NCI-H82 treated with DMSO at 0.1 percent for 48 hours (cell line): Measurements from ENCODE around the gene CYBRD1.

Experiments
- DNase-seq: peaks from one replicate; lab custom pipeline; 2025; ENCODE audit not compliant: unreplicated experiment; lab: John Stamatoyannopoulos, UW

The CYBRD1 gene

DNA sequence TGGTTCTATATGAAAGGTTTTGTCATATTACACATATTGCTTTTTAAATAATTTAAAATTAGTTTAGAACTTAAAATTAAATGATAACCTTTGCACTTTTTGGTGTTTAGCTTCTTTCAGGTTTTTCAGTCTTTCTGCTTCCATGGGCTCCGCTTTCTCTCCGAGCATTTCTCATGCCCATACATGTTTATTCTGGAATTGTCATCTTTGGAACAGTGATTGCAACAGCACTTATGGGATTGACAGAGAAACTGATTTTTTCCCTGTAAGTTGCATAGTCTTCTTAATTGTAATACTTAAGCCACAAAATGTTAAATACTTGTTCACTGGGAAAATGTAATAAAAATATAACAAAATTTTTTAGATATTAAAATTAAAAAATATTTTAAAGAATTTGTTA, 31.0 kb downstream of the CYBRD1 start:
- DNase-seq = no peak

- DNase-seq = no peak
Observed at GRCh38 chr2:171553858-171554257, 31.6 kb downstream of the CYBRD1 start.

- DNase-seq = no peak
Observed at GRCh38 chr2:171554991-171555615, 32.8 kb downstream of the CYBRD1 start.

- DNase-seq = no peak
Observed at GRCh38 chr2:171557363-171557762, 35.1 kb downstream of the CYBRD1 start.

DNA sequence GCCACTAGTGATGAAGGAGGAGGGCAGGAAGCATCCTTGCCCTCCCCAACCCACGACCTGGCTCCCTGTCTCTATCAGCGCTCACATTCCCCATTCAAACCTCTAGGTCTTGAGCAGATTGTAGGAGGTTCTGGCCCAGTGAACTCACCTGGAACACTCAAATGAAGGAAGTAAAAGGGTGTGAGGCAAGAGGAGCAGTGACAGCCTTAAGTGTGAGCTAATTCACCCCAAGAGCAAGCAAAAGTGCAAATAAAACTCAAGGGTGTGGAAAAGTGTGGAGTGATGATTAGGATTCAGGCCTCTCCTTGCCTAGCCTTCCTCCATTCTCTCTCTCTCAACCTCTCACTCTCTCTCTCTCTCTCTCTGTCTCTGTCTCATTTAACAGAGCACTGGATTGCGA, 41.0 kb downstream of the CYBRD1 start:
- no peak for DNase-seq

GRCh38 chr2:171564463-171564862, 42.2 kb downstream of the CYBRD1 start:
- no peak for DNase-seq

GRCh38 chr2:171566057-171566456, 43.8 kb downstream of the CYBRD1 start:
- DNase-seq = no peak

- DNase-seq = no peak
Observed at GRCh38 chr2:171566753-171567152, 44.5 kb downstream of the CYBRD1 start.

GRCh38 chr2:171568089-171568488, 45.8 kb downstream of the CYBRD1 start:
- DNase-seq = no peak

DNA sequence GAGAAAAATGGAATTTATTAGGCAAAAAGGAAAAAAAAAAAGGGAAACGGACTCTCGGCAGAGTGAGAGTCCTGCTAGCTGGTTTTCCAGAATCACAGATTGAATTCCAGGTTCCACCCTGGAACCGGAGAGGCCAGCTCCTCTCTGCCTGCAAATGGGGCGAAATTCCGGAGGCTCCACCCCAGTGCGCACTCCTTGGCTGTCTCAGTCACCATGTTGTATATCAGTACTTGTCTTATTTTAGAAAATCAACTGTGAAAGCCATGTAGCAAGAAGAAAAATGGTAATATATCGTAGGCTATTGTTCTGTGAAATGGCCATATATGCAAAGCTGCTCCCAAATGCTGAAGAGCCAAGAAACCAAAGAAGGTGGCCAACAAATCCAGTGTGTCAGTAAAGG, 49.4 kb downstream of the CYBRD1 start:
- no peak for DNase-seq

GRCh38 chr2:171574149-171574795, 52.0 kb downstream of the CYBRD1 start:
- peak; percentile 17 for DNase-seq

DNA sequence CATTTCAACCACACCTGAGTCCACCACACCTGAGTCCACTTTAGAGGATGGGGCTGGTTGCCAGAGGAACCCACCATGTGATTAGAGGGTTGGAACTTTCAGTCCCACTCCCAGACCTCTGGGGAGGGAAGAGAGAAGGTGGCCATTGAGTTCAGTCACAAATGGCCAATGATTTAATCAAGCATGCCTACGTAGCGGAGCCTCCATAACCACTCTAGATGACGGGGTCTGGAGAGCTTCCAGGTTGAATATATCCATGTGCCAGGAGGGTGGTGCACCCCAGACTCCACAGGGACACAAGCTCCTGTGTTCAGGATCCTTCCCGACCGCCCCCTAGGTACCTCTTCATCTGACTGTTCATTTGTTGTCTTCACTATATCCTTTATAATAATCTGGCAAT, 53.3 kb downstream of the CYBRD1 start:
- DNase-seq = no peak

- no peak for DNase-seq
Observed at GRCh38 chr2:171578127-171578803, 56.0 kb downstream of the CYBRD1 start.

DNA sequence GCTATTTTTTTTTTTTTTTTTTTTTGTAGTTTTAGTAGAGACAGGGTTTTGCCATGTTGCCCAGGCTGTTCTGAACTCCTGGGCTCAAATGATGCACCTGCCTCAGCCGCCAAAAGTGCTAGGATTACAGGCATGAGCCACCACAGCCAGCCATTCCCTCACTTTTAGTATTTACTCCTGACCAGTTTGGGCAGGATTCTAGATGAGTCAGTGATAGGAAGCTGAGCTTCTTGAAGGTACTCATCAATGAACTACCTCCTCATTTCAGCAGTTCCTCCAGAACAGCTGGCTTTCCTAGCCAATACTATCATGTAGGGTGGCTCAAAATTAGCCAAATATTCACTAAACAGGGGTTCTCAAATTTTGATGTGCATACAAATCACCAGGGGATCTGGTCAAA, 57.2 kb downstream of the CYBRD1 start:
- no peak for DNase-seq

GRCh38 chr2:171583566-171583965, 61.3 kb downstream of the CYBRD1 start:
- DNase-seq = no peak

- no peak for DNase-seq
Observed at GRCh38 chr2:171584001-171584400, 61.7 kb downstream of the CYBRD1 start.

DNA sequence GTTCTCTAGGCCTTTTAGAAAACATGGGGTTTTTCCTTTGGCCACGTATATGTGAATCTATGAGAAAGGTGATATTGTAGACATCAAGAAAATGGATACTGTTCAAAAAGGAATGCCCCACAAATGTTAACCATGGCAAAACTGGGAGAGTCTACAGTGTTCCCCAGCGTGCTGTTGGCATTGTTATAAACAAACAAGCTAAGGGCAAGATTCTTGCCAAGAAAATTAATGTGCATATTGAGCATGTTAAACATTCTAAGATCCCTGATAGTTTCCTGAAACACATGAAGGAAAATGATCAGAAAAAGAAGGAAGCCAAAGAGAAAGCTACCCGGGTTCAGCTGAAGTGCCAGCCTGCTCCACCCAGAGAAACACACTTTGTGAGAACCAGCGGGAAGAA, 64.9 kb downstream of the CYBRD1 start:
- DNase-seq = no peak

DNA sequence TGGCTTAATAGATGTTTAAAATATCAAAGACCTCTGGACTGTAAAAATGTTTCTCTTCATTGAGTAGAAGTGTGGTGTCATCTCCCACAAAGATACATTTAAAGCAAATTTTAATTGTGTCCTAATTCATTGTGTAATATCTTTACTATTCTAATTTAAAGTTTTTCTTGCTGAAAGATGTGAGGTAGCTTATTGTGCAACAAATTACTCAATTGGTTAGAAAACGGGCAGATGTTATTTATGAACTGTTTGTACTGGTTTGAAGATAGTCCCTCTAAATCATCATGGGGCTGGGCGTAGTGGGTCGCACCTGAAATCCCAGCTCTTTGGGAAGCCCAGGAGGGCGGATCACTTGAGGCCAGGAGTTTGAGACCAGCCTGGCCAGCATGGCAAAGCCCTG, 65.3 kb downstream of the CYBRD1 start:
- DNase-seq = no peak

DNA sequence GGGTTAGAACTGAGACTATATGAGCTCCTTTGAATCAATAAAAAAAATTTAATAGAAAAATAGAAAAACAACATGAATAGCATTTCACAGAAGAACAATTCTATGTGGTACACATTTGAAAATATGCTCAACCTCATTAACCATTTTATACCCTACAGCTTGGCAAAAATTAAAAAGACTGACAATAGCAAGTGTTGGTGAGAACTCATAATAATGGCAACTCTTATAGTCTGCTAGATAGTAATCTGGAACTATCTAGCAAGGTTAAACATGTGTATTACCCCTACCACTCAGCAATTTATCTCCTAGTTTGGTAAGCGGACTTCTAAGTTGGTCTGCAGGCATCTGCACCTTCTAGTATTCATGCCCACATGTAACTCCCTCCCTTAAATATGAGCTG, 67.8 kb downstream of the CYBRD1 start:
- no peak for DNase-seq

GRCh38 chr2:171592036-171592555, 69.8 kb downstream of the CYBRD1 start:
- DNase-seq = no peak

GRCh38 chr2:171595456-171595855, 73.2 kb downstream of the CYBRD1 start:
- no peak for DNase-seq

- no peak for DNase-seq
Observed at GRCh38 chr2:171595896-171596295, 73.6 kb downstream of the CYBRD1 start.
